SK-N-SH (cell line): ENCODE results near the gene IL6ST. TPM values are rescaled to one million over a fixed set of nuclear protein-coding genes. Genes with fewer than 3 reads are reported as not detected.

Experiments
- CTCF ChIA-PET: fragments of 300-600, 350-600 bp; formaldehyde crosslinking; extraction: SDS; loops from one replicate; lab custom pipeline; 2021; lab: Yijun Ruan, JAX
- POLR2A ChIA-PET: fragments of 350-600 bp; sonication (Branson Sonifier 250); formaldehyde crosslinking; extraction: SDS; loops from one replicate; lab custom pipeline; 2020; ENCODE audit warnings: antibody characterized with exemption, inconsistent platforms; lab: Yijun Ruan, JAX
- DNase-seq: peaks from one replicate; pipeline ENCODE4 v3.0.0; 2012
- H2AFZ ChIP-seq: fragments of 200-600 bp; sonication (generic); 2 replicates; pipeline ENCODE4 v1.8.1; 2016; ENCODE audit warnings: antibody characterized with exemption, mild to moderate bottlenecking, low read depth
- H3F3A ChIP-seq: fragments of 200-600 bp; sonication (generic); replicated peaks from 2 replicates; pipeline ENCODE3; 2016; ENCODE audit warnings: antibody characterized with exemption, mild to moderate bottlenecking; ENCODE audit not compliant: insufficient read depth
- H3K27ac ChIP-seq, 2 experiments: fragments of 200-500 bp in 1 of 2; fragments of 200-600 bp in 1 of 2; sonication (Bioruptor generic) in 1 of 2; sonication (generic), shearing (Covaris generic) in 1 of 2; 2 replicates each; pipeline versions ENCODE4 v1.5.1 to v1.6.1; 2014 to 2016; ENCODE audit warnings: low read depth in 2 of 2, inconsistent platforms in 1 of 2, low read length in 1 of 2, mild to moderate bottlenecking in 1 of 2, mixed read lengths in 1 of 2
- H3K27me3 ChIP-seq: fragments of 200-600 bp; sonication (generic), shearing (Covaris generic); 2 replicates; pipeline ENCODE4 v1.6.1; 2016; ENCODE audit warnings: mixed run types; ENCODE audit not compliant: insufficient read depth
- H3K36me3 ChIP-seq, 2 experiments: fragments of 200-500 bp in 1 of 2; fragments of 200-600 bp in 1 of 2; sonication (Bioruptor generic) in 1 of 2; sonication (generic) in 1 of 2; replicated peaks in 1 of 2; 2 replicates each; pipeline versions ENCODE3 to v1.5.1; 2014 to 2016; ENCODE audit warnings: low read length in 1 of 2, mild to moderate bottlenecking in 1 of 2; ENCODE audit not compliant: insufficient read depth in 2 of 2, control insufficient read depth in 1 of 2
- H3K4me1 ChIP-seq, 2 experiments: fragments of 200-500 bp in 1 of 2; fragments of 200-600 bp in 1 of 2; sonication (Bioruptor generic) in 1 of 2; sonication (generic), shearing (Covaris generic) in 1 of 2; 2 replicates each; pipeline versions ENCODE4 v1.5.1 to v1.6.1; 2014 to 2016; ENCODE audit warnings: low read depth in 1 of 2, low read length in 1 of 2, mixed run types in 1 of 2; ENCODE audit not compliant: insufficient read depth in 2 of 2, control insufficient read depth in 1 of 2
- H3K4me2 ChIP-seq: fragments of 200-600 bp; sonication (generic), shearing (Covaris generic); 2 replicates; pipeline ENCODE4 v1.6.1; 2017; ENCODE audit warnings: mixed run types
- H3K4me3 ChIP-seq, 2 experiments: fragments of 200-500 bp in 1 of 2; fragments of 200-600 bp in 1 of 2; sonication (Bioruptor generic) in 1 of 2; sonication (generic), shearing (Covaris generic) in 1 of 2; 2 replicates each; pipeline versions ENCODE4 v1.5.1 to v1.8.1; 2014 to 2016; ENCODE audit warnings: low read depth in 2 of 2, inconsistent platforms in 1 of 2, low read length in 1 of 2, mild to moderate bottlenecking in 1 of 2, mixed read lengths in 1 of 2, moderate library complexity in 1 of 2
- H3K79me2 ChIP-seq: fragments of 200-600 bp; sonication (generic); 2 replicates; pipeline ENCODE4 v1.8.1; 2017; ENCODE audit warnings: mild to moderate bottlenecking; ENCODE audit not compliant: insufficient read depth
- H3K9ac ChIP-seq: fragments of 200-600 bp; sonication (generic); 2 replicates; pipeline ENCODE4 v1.6.1; 2017; ENCODE audit warnings: mixed run types
- H3K9me2 ChIP-seq: fragments of 200-600 bp; sonication (generic); 2 replicates; pipeline ENCODE4 v1.6.1; 2017; ENCODE audit warnings: mixed run types
- H3K9me3 ChIP-seq: fragments of 200-600 bp; sonication (generic); 2 replicates; pipeline ENCODE4 v1.6.1; 2017; ENCODE audit warnings: mixed run types, mild to moderate bottlenecking, moderate library complexity
- H4K20me1 ChIP-seq: fragments of 200-600 bp; sonication (generic); 2 replicates; pipeline ENCODE4 v1.6.1; 2017; ENCODE audit warnings: mild to moderate bottlenecking, mixed run types; ENCODE audit not compliant: insufficient read depth
- CTCF ChIP-seq: fragments of 200-600 bp; sonication (generic); IDR thresholded peaks from 2 replicates; pipeline ENCODE4 v1.6.1; 2017; ENCODE audit warnings: antibody characterized with exemption, mild to moderate bottlenecking, moderate library complexity
- EZH2phosphoT487 ChIP-seq: fragments of 200-600 bp; sonication (generic); IDR thresholded peaks from 2 replicates; pipeline ENCODE4 v1.6.1; 2017; ENCODE audit warnings: low read depth, mixed run types, mild to moderate bottlenecking, antibody characterized with exemption, moderate library complexity, borderline replicate concordance
- MEF2A ChIP-seq: IDR thresholded peaks from 2 replicates; pipeline ENCODE4 v1.4.0; 2012; ENCODE audit warnings: low read depth, borderline replicate concordance
- NRF1 ChIP-seq: IDR thresholded peaks from 2 replicates; pipeline ENCODE4 v1.6.1; 2012; ENCODE audit warnings: low read depth, mild to moderate bottlenecking, low read length
- PBX3 ChIP-seq: IDR thresholded peaks from 2 replicates; pipeline ENCODE4; 2012
- SIN3A ChIP-seq: IDR thresholded peaks from 2 replicates; pipeline ENCODE4 v1.6.1; 2012; ENCODE audit warnings: low read depth, mild to moderate bottlenecking, low read length, moderate library complexity, borderline replicate concordance
- TAF1 ChIP-seq: IDR thresholded peaks from 2 replicates; pipeline ENCODE4 v1.6.1; 2012; ENCODE audit warnings: low read depth, mild to moderate bottlenecking, low read length, moderate library complexity, borderline replicate concordance
- TCF12 ChIP-seq: IDR thresholded peaks from 2 replicates; pipeline ENCODE4 v1.4.0; 2012
- USF2 ChIP-seq: fragments of 150-350 bp; IDR thresholded peaks from 2 replicates; pipeline ENCODE4 v1.6.1; 2017; ENCODE audit warnings: antibody characterized with exemption, low read length, low read depth, borderline replicate concordance
- ZBTB33 ChIP-seq: IDR thresholded peaks from 2 replicates; pipeline ENCODE4 v1.4.0; 2012; ENCODE audit warnings: low read depth, borderline replicate concordance
- WGBS: methylation state at CpG from one replicate; pipeline ENCODE4 v1.1.6; 2017; ENCODE audit warnings: low lambda C conversion rate; 5-methylcytosine and 5-hydroxymethylcytosine counted together
- polyA plus RNA-seq, 3 experiments: library from polyadenylated mRNA; depleted of rRNA; stranded (reverse); fragments of >200 nt; gene quantifications; 2 replicates each; pipeline ENCODE4 v1.2.3, GENCODE V29; 2012

The IL6ST gene
- polyA plus RNA-seq, 1 of the 3 experiments (the other 2 are of a cell fraction) = 16.0 TPM

- Histone ChIP-seq H3K4me3 (no peak overlapping the region), H3K36me3 (no peaks in the 10 kb centered on the region), H3K27me3 (no peaks in the 10 kb centered on the region), H3K79me2 (no peaks in the 10 kb centered on the region), H4K20me1 (no peaks in the 10 kb centered on the region), H3K27ac (no peak overlapping the region), H3K4me1 (no peaks in the 10 kb centered on the region), H3K9me3 (no peaks in the 10 kb centered on the region), H3K9ac (no peak overlapping the region), H3K9me2 (no peaks in the 10 kb centered on the region), H3F3A (no peaks in the 10 kb centered on the region), H3K4me2 (no peak overlapping the region), H2AFZ (no peak overlapping the region)
- DNase-seq = no peak
- POLR2A ChIA-PET = no interaction called here
- no peak for TF ChIP-seq ZBTB33
- CTCF ChIA-PET = interaction anchor here (1.3 kb wide), 1 partner anchor 20 kb away, joined by 4 read pairs; no protein-coding TSS in a partner anchor
- WGBS = 67% methylated on average over 8 of the region's 10 CpGs
Measured at GRCh38 chr5:55916986-55917385, 77.8 kb downstream of the IL6ST start.

- POLR2A ChIA-PET = no interaction called here
- Histone ChIP-seq H3K4me2 (no peak overlapping the region), H3K9me3 (no peaks in the 10 kb centered on the region), H3K4me1 (no peaks in the 10 kb centered on the region), H4K20me1 (no peaks in the 10 kb centered on the region), H3K27me3 (no peaks in the 10 kb centered on the region; the same call in 1 of the 2 replicates), H3F3A (no peaks in the 10 kb centered on the region), H3K9ac (no peak overlapping the region), H3K27ac (no peak overlapping the region), H3K9me2 (no peaks in the 10 kb centered on the region), H3K79me2 (no peaks in the 10 kb centered on the region), H3K36me3 (no peaks in the 10 kb centered on the region), H2AFZ (no peak overlapping the region), H3K4me3 (no peak overlapping the region)
- DNase-seq = no peak
- TF ChIP-seq TCF12 (no peak), TAF1 (no peak), MEF2A (no peak), CTCF (no peak), USF2 (no peak), NRF1 (no peak), SIN3A (no peak), EZH2phosphoT487 (no peak), PBX3 (no peak)
- WGBS = 74% methylated on average over 3 of the region's 3 CpGs
- CTCF ChIA-PET = interaction anchor here (1.3 kb wide), 1 partner anchor 21 kb away, joined by 4 read pairs; no protein-coding TSS in a partner anchor
Measured at GRCh38 chr5:55915783-55916182, 79.0 kb downstream of the IL6ST start.
